GM18511 (cell line): ENCODE results near the gene SLIT3.

Source experiments
- ATAC-seq: cut with Tn5 transposase; IDR thresholded peaks from one replicate; pipeline ENCODE4 v1.9.1; 2021; ENCODE audit warnings: mild to moderate bottlenecking, moderate library complexity; ENCODE audit not compliant: unreplicated experiment

Gene SLIT3

GRCh38 chr5:169300468-169301385 lies at the start of gene SLIT3:
TSS of gene SLIT3 (minus strand) at chr5:169301139. CDS start at chr5:169300709, 430 bp downstream.
- ATAC-seq = no peak

DNA sequence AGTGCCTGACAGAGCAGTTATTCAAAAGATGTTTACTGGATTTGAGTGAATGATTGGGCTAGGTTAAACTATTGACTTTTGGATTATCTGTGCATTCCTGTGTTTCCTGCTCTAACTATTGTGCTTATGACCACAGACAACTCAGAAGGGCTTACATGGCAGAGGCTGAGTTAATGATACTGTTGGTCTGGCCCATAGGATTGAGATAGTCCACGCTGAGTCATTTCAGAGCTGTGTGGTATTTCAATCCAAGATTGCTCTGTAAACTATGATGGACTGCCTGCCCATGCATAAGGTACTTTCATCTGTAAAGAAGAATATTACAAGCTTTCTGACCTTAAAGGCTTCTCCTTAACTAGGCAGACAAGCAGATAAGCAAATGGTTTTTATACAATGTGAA lies 49.1 kb upstream of the SLIT3 start:
- no peak for ATAC-seq

- ATAC-seq = no peak
These were observed 46.8 kb upstream of the SLIT3 start for GRCh38 chr5:169347786-169348185.

DNA sequence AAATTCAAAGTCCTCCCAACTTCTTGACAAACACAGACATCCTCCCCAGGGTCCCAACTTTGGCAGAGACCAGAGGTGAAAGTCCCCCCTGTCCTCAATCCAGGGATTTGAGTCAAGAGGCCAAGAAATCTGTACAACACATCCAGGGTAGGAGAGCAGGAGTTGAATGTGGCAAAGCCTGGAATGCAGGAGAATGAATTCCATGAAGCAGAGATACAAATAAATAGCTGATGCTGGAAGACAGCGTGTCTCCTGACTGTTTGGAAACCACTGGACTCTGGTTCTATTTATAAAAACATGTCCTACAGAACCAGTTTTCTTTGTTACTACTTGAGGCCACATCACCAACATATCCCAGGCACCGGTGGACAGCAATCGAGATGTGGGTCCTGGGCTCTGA lies 43.7 kb upstream of the SLIT3 start:
- ATAC-seq = no peak

DNA sequence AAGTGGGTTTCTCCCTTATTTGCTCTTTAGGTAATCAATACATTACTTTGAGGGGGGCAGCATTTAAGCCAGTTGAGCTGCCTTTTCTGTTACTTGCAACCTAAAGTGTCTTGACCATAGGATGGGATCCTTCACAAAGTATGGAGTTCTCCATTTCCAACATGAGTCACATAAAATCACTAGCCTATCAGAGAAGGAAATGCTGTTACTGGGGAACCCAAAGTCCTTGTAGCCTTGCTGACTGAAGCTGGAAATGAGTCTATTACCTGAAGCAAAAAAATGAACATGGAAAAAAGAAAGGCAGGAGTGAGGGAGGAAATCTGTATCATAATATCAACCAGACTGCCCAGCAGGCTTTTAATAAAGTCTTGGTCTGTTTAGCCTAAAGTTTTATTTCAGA lies 42.8 kb upstream of the SLIT3 start:
- no peak for ATAC-seq

GRCh38 chr5:169341556-169341955 lies 40.6 kb upstream of the SLIT3 start:
- ATAC-seq = no peak

- ATAC-seq = peak; percentile 85
These were observed 38.9 kb upstream of the SLIT3 start for GRCh38 chr5:169339869-169340268.

DNA sequence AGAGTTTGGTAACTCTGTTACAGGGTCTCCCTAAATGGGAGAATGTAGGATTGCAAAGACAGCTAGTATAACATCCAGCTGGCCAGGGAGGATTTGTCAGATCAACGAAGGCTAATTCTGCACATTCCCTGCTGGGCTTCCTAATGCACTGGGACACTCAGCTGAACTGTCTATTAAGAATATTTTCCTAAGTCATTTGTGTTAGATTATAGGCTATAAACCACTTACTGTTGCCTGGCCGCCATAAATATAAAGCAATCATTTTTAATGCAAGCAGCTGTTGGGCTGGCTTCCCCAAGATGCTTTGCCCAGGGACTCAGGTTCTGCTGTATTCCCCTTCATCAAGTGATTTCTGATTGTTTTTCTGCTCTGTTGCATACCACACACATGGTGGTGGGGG lies 35.3 kb upstream of the SLIT3 start:
- no peak for ATAC-seq

DNA sequence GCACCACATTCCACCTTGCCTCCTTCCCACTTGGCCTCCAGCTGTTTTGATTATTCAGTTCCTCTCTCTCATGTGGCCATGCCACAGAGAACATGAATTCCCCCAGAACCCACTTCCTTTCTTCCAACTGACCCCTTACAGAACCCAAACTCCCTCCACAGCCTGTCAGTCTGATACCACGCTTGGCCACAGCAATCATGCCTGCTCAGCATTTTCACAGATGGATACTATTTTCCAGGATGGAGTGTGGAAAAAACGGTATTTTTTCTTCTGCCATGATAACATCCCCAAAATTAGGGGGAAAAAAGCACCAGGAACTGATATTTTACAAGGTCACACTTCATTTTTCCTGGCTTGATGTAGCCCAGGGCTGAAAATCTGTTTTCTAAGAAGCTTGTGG lies 34.9 kb upstream of the SLIT3 start:
- ATAC-seq = no peak

DNA sequence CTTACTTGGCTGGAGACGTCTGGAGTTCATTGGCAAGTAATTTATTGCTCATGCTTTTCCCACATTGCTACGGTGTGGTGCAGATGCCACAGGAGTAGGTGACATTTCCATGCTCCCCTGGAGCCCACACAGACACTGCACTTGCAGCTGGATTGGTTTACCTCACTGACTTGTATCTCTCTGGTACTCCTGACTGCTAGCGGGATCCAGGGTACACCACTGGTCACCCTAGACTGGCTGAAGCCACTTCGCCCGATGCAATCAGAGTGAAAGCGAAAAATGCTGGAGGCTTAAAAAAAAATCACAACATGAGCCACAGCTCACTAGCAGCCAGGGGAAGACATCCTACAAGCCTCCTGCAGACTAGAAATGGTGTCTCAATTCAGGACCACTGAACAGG lies 32.6 kb upstream of the SLIT3 start:
- ATAC-seq = no peak

DNA sequence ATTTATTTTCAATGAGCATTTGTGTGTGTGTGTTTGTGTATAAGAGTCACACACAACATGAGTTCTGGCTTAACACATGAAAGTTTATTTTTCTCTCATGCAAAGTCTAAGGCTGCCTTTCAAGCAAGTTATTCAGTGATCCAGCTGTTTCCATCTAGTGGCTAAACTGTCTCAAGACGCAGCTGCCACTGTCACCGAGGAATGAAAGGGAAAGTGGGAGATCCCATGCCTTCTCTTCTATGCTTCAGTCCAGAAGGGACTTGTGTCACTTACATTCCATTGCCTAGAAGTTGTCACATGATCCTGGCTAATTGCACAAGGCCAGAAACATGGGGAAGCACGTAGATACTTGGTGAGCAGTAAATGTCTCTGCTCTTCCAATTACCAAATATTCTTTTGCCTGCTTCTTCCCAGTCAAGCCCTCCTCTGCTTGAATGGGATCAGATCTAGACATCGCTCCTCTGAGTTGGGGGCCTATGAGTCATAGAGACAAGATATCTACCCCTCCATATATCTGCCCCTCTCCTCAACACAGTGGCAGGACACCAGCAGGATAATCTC lies 30.4 kb upstream of the SLIT3 start:
- ATAC-seq = no peak

DNA sequence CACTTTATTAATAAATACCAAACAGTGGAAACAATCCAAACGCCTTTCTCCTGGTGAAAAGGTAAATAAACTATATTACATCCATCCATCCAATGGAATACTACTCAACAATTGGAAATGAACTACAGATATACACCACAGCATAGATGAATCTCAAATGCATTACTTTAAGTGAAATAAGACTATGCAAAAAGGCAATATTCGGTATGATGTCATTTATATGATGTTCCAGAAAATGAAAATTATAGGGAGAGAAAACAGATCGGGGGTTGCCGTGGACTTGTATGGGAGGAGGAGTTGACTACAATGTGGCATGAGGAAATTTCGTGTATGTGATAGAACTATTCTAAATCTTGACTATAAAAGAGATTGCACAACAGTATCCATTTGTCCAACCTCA lies 27.5 kb upstream of the SLIT3 start:
- ATAC-seq = no peak

DNA sequence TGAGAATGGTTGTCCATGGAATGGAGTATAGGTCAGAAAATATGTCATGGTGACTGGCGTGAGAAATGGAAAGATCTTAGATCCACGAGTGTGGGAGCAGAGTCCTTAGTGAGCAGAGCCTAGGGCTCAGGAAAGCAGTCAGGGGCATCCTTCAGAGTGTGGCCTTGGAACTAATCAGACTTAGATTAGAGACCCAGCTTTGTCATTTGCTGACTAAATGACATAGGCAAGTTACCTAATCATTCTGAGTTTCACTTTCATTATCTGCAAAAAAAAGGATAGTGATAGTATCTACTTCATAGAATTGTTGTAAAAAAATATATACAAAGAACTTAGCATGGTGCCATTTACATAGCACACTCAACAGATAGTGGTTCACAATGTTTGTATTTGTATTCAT lies 24.3 kb upstream of the SLIT3 start:
- no peak for ATAC-seq

DNA sequence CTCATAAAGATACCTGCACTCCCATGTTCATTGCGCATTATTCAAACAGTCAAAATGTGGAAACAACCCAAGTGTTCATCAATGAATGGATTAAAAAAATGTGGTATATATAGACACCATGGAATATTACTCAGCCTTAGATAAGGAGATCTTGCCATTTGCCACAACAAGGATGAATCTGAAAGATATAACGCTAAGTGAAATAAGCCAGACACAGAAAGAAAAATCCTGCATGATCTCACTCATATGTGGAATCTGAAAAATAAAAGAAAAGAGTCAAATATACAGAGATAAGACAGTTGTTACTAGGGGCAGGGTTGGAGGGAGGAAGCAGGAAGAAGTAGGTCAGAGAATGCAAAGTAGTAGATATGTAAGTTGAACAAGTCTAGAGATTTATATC lies 17.6 kb upstream of the SLIT3 start:
- no peak for ATAC-seq

DNA sequence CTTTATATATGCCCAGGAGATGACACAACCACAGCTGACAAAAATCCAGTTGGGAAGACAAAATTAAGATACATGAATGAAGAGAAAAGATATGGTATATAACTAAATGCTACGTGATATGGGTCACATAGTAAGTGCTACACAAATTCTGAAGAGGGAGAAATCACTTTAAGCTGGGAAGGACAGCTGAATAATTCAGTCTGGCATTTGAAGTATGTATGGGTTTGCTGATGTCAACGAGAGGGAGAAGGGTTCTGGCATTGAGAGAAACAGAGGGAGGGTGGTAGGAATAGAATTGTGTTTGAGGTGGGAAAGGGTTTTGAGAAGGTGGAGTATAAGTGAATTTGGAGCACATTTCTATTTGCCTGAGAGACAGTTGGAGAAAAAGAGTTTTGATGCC lies 6.7 kb upstream of the SLIT3 start:
- ATAC-seq = no peak

- ATAC-seq = no peak
These were observed 4.4 kb upstream of the SLIT3 start for GRCh38 chr5:169305366-169305765.

DNA sequence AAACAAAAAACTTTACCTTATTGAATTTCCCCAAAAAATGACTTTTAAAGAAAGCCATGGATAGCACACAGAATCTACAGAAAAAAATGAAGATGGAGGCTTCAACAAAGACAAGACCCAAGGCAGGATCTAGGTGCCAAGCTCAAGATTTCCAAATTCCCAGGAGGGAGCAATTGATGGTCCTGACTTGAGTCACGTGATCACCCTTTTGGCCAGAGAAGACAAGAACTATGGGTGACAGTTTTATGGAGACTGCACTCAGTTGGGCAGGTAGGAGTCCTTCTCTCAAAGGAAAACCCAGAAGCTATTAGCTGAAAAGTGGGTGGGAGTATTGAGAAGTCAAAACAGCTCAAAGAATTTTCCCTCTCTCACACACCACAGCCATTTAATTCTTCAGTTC lies 3.2 kb upstream of the SLIT3 start:
- ATAC-seq = no peak

- ATAC-seq = no peak
These were observed 2.2 kb upstream of the SLIT3 start for GRCh38 chr5:169303119-169303515.

DNA sequence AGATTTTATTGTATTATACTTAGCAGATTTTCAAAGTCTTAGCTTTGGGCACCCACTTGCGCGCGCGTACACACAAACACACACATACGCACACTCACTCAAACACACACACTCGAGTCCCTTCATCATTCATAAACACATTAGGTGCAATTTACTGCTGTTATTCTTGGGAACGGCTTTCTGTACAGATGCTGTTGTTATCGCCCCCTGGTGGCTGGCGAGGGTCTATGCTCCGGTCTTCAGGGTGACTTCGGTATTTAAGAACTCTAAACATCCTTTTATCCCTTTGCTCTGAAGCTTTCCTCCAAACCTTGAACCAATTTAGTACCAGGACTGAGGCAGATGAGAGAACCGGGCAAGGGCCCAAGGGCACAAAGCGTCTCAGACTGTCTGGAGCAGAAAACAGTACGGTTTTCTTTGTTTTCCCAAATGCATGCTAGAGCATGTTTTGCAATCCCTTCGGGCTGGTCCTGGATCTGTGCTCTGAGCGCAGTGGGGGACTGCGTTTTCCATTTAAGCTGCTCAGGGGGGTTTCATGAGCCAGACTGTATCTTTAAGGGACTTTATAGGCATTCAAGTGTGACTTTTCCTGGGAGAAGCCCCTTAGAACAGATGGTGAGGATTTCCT lies 1.7 kb upstream of the SLIT3 start:
- ATAC-seq = peak; percentile 85

DNA sequence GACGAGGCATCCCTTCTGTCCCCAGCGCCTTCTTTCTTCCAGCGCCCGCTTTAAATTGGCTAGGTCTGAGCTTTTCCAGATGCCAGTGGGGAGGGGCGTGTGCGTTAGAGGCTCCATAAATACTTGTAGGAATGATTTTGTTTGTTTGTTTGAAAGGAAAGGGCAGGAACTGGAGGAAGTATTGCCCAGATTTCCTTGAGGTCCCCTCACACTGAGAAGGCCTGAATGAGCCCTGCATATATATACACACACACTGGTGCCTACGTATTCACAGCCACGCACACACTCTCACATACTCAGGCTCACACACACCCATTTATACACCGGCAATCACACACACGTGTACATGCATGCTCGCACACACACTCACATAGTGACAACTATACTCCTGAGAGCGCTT lies 1.0 kb upstream of the SLIT3 start:
- peak; percentile 33 for ATAC-seq

DNA sequence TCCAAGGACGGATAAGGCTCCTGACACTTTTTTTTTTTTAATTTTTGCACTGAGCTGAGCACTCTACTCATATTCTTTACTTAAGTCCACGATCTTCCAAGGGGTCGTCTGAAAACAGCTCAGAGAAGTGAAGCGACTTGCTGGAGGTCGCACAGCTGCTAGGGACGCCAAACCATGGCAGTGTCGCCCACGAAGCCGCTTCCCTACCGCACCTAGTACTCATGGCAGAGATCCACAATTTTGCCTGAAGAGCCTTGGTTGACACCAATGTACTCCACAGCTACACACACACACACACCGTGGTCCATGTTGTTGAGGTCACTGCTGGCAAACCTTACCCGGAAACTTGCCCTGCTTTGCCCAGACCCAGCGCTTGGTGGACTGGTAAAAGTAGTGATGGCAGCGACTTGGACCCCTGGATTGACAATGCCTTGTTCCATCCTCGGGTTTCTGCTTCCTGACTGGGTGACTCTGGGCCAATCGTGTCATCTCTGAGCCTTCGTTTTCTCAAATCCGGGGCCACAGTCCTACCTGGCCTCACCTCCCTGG lies 521 bp upstream of the SLIT3 start:
- ATAC-seq = no peak
